ENCODE data around the gene SELENOK. TPM values are rescaled to one million over a fixed set of nuclear protein-coding genes. Genes with fewer than 3 reads are reported as not detected.

The SELENOK gene
- total and polyA plus RNA-seq, 2 of the 13 experiments (the other 11 are each of a cell fraction or from before 2014, with no cell fraction given) = 67.0 to 81.0 TPM

- TF ChIP-seq ZNF747 (CRISPR knock-in tag; IDR thresholded peaks at IDR 0.05; ENCODE audit: borderline replicate concordance) (peak; percentile 78; the same call in 1 of the 2 replicates), CREM (IDR thresholded peaks at IDR 0.05) (peak; percentile 99), CREM (CRISPR knock-in tag; IDR thresholded peaks at IDR 0.05) (peak; percentile 66; the same call in 1 of the 2 replicates), ESRRA (CRISPR knock-in tag; IDR thresholded peaks at IDR 0.05; ENCODE audit: low read depth) (0 out of 2 replicates have a peak, but pooled peaks have one; percentile 62), ZNF556 (CRISPR knock-in tag; IDR thresholded peaks at IDR 0.05; ENCODE audit: borderline replicate concordance) (peak; percentile 90; the same call in 1 of the 2 replicates), TFDP2 (CRISPR knock-in tag; IDR thresholded peaks at IDR 0.05) (peak; percentile 56), TARDBP (CRISPR knock-in tag; IDR thresholded peaks at IDR 0.05) (peak; percentile 60), MYNN (CRISPR knock-in tag; IDR thresholded peaks at IDR 0.05; ENCODE audit: low read depth) (0 out of 2 replicates have a peak, but pooled peaks have one; percentile 46), TBP (CRISPR knock-in tag; IDR thresholded peaks at IDR 0.05) (no peak), ZMYM3 (CRISPR knock-in tag; IDR thresholded peaks at IDR 0.05) (peak; percentile 13; the same call in 1 of the 2 replicates), TGIF2 (CRISPR knock-in tag; IDR thresholded peaks at IDR 0.05) (peak; percentile 78; the same call in 1 of the 2 replicates), MLLT10 (CRISPR knock-in tag; IDR thresholded peaks at IDR 0.05) (no peak), ZFAT (CRISPR knock-in tag; conservative IDR thresholded peaks at IDR 0.05) (no peak), PHF8 (CRISPR knock-in tag; IDR thresholded peaks at IDR 0.05) (peak; percentile 85), ARNT2 (CRISPR knock-in tag; IDR thresholded peaks at IDR 0.05; ENCODE audit: low read depth) (peak; percentile 49; the same call in 1 of the 2 replicates), FOXP4 (CRISPR knock-in tag; IDR thresholded peaks at IDR 0.05) (peak; percentile 20; the same call in 1 of the 2 replicates), DNMT1 (CRISPR knock-in tag; IDR thresholded peaks at IDR 0.05) (peak; percentile 85; the same call in 1 of the 2 replicates), ZNF225 (CRISPR knock-in tag; IDR thresholded peaks at IDR 0.05) (0 out of 2 replicates have a peak, but pooled peaks have one; percentile 14)
- TF ChIP-seq, protein P1, sequence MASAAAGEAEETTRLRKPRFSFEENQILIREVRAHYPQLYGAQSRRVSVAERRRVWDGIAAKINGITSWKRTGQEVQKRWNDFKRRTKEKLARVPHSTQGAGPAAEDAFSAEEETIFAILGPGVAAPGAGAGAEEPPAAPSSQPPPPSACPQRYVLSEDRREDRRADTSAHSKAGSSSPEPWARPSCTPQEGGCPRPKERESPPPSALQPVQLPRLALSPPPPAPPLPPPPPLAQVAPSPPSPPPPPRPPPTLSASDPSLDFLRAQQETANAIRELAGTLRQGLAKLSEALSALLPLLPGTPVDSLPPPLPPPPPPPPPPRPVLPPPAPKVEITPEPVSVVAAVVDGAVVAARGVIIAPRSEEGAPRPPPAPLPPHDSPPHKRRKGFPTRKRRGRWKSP (CRISPR knock-in tag; IDR thresholded peaks at IDR 0.05) = peak; percentile 76
- TF ChIP-seq, protein P2, sequence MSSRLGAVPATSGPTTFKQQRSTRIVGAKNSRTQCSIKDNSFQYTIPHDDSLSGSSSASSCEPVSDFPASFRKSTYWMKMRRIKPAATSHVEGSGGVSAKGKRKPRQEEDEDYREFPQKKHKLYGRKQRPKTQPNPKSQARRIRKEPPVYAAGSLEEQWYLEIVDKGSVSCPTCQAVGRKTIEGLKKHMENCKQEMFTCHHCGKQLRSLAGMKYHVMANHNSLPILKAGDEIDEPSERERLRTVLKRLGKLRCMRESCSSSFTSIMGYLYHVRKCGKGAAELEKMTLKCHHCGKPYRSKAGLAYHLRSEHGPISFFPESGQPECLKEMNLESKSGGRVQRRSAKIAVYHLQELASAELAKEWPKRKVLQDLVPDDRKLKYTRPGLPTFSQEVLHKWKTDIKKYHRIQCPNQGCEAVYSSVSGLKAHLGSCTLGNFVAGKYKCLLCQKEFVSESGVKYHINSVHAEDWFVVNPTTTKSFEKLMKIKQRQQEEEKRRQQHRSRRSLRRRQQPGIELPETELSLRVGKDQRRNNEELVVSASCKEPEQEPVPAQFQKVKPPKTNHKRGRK (CRISPR knock-in tag; IDR thresholded peaks at IDR 0.05) = no peak
- TF ChIP-seq, protein P3, sequence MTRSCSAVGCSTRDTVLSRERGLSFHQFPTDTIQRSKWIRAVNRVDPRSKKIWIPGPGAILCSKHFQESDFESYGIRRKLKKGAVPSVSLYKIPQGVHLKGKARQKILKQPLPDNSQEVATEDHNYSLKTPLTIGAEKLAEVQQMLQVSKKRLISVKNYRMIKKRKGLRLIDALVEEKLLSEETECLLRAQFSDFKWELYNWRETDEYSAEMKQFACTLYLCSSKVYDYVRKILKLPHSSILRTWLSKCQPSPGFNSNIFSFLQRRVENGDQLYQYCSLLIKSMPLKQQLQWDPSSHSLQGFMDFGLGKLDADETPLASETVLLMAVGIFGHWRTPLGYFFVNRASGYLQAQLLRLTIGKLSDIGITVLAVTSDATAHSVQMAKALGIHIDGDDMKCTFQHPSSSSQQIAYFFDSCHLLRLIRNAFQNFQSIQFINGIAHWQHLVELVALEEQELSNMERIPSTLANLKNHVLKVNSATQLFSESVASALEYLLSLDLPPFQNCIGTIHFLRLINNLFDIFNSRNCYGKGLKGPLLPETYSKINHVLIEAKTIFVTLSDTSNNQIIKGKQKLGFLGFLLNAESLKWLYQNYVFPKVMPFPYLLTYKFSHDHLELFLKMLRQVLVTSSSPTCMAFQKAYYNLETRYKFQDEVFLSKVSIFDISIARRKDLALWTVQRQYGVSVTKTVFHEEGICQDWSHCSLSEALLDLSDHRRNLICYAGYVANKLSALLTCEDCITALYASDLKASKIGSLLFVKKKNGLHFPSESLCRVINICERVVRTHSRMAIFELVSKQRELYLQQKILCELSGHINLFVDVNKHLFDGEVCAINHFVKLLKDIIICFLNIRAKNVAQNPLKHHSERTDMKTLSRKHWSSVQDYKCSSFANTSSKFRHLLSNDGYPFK (CRISPR knock-in tag; IDR thresholded peaks at IDR 0.05; ENCODE audit: borderline replicate concordance) = peak; percentile 87
These were observed at the start of gene SELENOK (continued) for GRCh38 chr3:53891497-53892285.
